GM18858 (cell line): ENCODE data around the gene CNOT11.
"Not testable (repeated sequence)": the region's sequence is repeated elsewhere in the genome, so short reads cannot be mapped to it uniquely, and the experiment has no call there.

Experiments used
- ATAC-seq: cut with Tn5 transposase; IDR thresholded peaks from one replicate; pipeline ENCODE4 v1.9.1; 2021; ENCODE audit not compliant: unreplicated experiment

CNOT11 gene

DNA sequence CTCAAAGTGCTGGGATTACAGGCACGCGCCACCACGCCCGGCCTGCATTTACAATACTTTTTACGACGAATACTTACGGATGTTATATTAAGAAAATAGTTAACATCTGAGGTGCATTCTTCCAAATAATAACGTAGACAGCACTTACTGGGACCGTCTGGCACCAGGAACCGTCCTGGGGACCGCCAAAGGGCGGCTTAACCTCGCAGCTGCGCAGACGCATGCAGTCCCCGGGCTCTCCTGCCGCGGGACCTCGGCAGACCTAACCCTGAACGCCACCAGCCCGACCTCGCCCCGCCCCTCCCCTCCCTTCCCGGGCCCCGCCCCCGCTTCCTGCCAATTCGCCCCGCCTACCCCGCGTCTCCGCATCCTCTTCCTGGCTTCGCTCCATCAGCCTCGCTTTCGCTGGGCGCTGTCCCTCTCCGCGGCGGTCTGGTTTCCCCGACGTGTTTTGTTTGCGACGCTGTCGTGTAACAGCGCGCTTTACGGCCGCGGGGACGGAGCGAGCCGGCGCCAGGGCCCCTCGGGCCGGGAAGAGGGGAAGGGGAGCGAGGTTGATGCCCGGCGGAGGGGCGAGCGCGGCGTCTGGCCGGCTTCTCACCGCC is at the start of gene CNOT11:
TSS of gene CNOT11 (plus strand) at position 479 of the 605 bp plus-strand sequence. CDS start at position 558, 79 bp downstream.
- ATAC-seq, result peak; percentile 77

GRCh38 chr2:101204400-101205115 is 48.1 kb upstream of the CNOT11 start:
- ATAC-seq, result no peak

DNA sequence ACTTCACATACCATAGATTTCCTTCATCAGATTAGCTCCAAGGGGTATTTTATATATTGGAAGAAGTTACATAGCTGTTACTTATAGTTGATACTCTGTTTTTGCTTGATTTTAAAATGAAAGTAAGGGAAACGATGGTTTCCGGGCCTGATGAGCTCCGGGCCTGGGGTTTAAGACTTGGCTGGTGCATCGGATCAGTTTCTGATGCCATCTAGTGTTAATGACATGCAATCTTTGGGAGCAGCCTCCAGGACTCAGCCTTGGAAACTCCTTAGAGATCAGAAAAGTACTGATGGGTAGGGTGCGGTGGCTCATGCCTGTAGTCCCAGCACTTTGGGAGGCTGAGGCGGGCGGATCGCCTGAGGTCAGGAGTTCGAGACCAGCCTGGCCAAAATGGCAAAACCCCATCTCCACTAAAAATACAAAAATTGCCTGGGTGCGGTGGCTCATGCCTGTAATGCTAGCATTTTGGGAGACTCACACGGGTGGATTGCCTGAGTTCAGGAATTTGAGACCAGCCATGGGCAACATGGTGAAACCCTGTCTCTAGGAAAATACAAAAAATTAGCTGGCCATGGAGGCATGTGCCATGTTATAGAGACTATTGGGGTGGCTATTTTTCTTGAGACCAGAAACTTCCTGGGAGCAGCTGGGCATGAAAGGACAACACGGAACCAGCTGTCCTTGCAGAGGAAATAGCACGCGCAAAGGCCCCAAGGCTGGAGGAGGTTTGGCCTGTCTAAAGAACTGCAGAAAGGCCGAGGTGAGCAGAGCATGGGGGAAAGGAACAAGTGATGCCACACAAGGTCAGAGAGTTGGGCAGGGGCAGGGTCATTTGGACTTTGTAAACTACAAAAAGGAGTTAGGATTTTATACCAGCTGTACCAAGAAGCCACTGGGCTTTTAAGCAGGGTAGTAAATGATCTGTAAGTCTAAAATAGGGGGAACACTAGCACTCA is 46.9 kb upstream of the CNOT11 start:
- ATAC-seq, result no peak

- ATAC-seq, result no peak
Measured at GRCh38 chr2:101208830-101209229, 43.9 kb upstream of the CNOT11 start.

- no peak for ATAC-seq
Measured at GRCh38 chr2:101219246-101219645, 33.4 kb upstream of the CNOT11 start.

DNA sequence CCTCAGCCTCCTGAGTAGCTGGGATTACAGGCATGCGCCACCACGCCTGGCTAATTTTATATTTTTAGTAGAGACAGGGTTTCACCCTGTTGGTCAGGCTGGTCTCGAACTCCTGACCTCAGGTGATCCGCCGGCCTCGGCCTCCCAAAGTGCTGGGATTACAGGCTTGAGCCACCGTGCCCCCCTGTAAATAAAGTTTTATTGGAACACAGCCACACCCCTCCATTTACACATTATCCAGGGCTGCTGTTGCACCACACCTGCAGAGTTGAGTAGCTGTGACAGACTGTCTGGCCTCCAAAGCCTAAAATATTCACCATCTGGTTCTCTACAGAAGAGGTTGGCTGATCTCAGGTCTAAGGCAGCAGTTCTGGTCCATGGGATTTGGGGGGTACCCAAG is 32.6 kb upstream of the CNOT11 start:
- not testable (repeated sequence) for ATAC-seq

- ATAC-seq, result peak; percentile 98
Measured at GRCh38 chr2:101223814-101224231, 28.9 kb upstream of the CNOT11 start.

GRCh38 chr2:101230541-101231001 is 22.1 kb upstream of the CNOT11 start:
- ATAC-seq, result no peak

DNA sequence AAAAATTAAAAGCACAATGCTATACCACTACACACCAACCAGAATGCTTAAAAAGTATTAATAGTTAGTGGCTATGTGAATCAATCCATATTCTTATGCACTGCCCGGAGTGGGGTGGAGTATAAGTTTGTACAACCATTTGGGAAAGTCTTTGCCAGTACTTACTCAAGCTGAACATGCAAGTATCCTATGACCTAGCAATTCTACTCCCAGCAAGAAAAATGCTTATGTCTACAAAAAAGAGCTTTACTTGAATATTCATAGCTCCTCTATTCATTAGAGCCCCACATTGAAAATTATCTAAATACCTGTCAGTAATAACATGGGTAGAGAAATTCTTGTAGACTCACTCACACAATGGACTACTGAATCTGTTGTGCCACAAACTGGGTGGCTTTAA is 21.4 kb upstream of the CNOT11 start:
- no peak for ATAC-seq

DNA sequence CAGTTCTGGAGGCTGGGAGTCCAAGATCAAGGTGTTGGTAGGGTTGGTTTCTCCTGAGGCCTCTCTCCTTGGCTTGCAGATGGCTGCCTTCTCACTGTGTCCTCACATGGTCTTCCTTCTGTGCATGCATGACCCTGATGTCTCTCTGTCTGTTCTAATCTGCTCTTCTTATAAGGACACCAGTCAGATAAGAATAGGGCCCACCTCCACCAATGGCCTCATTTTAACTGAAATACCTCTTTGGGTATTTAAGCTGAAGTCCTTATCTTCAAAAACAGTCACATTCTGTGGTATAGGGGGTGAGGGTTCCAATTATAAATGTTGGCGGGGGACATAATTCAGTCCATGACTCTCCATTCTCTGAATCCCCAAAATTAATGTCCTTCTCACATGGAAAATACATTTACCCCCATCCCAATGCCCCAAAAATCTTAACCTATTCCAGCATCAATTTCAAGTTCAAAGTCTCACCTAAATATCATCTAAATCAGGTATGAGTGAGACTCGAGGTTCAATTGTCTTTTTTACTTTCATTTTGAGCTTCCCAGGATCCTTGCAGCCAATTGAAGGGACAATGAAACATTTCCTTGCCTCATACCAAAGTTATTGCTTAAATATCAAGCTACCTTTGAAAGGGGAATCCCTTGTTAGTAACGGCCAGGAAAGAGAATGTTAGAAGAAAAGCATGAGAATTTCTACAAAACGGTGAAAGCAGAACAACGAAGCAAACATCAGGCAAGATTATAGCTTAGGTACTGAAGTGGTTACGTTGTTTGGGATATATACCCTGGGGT is 20.6 kb upstream of the CNOT11 start:
- ATAC-seq, result no peak

DNA sequence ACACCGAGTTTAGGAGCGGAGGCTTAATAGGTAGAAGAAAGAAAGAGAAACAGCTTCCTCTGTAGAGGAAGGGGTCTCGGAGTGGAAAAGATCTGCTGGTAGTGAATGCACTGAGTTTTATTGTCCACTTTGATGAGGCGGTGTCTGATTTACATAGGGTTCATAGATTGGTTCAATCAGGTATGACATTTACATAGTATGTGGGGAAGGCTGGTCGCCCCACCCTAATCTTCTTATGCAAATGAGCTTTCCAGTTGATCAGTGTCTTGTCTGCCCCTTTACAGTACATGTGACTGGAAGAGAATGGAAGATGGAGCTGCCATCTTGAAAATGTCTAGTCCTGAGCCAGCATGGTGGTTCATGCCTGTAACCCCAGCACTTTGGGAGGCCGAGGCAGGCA is 19.9 kb upstream of the CNOT11 start:
- no peak for ATAC-seq

- ATAC-seq, result no peak
Measured at GRCh38 chr2:101234169-101234938, 18.3 kb upstream of the CNOT11 start.

DNA sequence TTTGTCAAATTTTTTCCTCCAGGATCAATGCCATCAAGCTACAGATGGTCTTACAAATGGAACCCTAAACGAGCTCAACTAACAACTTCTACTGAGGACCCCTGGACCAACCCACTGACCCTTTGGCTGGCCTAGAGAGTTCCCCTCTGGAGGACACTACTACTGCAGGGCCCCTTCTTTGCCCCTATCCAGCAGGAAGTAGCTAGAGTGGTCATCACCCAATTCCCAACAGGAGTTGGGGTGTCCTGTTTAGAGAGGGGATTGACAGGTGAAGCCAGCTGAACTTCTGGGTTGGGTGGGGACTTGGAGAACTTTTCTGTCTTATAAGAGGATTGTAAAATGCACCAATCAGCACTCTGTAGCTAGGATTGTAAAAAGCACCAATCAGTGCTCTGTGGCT is 16.7 kb upstream of the CNOT11 start:
- ATAC-seq, result not testable (repeated sequence)

DNA sequence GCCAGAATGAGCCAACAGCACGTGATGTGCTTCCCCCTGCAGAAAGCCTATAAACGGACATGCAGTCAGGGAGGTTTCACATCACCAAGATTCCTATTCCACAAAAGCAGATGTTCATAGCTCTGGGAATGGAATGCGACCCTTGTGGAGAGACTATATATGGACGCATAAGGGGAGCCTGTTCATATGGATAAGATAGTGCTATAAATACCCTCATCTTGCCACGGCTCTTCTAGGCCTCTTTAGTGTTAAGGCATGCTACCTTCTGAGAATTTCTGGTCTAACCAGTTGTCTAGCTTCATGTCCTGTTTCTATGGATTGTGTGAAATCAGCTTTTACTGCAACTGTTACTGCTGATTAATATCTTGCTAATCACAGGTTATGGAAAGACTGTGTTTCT is 14.7 kb upstream of the CNOT11 start:
- not testable (repeated sequence) for ATAC-seq

GRCh38 chr2:101238930-101239759 is 13.5 kb upstream of the CNOT11 start:
- no peak for ATAC-seq

DNA sequence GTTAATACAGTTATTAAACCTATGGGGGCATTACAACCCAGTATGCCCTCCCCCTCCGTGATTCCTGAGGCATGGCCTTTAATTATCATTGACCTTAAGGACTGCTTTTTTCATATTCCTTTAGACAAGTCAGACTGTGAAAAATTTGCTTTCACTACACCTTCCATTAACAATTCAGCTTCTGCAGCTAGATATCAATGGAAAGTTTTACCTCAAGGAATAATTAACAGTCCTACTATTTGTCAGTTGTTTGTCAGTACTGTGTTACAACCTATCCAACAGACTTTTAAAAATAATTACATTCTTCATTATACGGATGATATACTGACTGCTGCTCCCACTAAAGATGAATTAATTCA is 12.9 kb upstream of the CNOT11 start:
- ATAC-seq, result not testable (repeated sequence)

- not testable (repeated sequence) for ATAC-seq
Measured at GRCh38 chr2:101240694-101241093, 12.0 kb upstream of the CNOT11 start.

DNA sequence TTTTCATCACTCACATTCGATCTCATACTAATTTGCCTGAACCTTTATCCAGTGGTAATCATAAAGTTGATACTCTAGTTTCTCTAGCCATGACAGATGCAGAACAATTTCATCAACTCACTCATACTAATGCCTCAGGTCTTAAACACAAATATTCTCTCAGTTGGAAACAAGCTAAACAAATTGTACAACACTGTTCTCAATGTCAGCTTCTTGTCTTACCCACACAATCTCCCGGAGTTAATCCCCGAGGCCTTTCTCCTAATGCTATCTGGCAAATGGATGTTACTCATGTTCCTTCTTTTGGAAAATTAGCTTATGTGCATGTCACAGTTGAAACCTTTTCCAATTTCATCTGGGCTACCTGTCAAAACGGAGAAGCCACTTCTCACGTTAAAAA is 11.5 kb upstream of the CNOT11 start:
- no peak for ATAC-seq

DNA sequence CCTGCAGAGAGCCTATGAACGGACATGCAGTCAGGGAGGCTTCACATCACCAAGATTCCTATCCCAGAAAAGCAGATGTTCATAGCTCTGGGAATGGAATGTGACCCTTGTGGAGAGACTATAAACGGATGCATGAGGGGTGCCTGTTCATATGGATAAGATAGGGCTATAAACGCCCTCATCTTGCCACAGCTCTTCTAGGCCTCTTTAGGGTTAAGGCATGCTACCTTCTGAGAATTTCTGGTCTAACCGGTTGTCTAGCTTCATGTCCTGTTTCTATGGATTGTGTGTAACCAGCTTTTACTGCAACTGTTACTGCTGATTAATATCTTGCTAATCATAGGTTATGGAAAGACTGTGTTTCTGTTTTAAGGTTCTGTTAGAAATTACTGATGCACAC is 8.3 kb upstream of the CNOT11 start:
- not testable (repeated sequence) for ATAC-seq
